Body of pancreas (tissue), 4 donors: Measurements from ENCODE around the gene FADS1.

Experiments used
- POLR2A ChIP-seq, 3 donors: fragments of 450-650 bp; IDR thresholded peaks; one replicate each; pipeline ENCODE4 v1.6.1; 2016; ENCODE audit warnings: antibody characterized with exemption in 3 of 3, mild to moderate bottlenecking in 2 of 3
- TF ChIP-seq, protein P1 (sequence below), 7 experiments: fragments of 450-650 bp in 4 of 7; fragments of 200-600 bp in 3 of 7; sonication (generic) in 3 of 7; IDR thresholded peaks; one replicate each; pipeline ENCODE4 v1.5.1; 2016 to 2019; ENCODE audit warnings: antibody characterized with exemption in 7 of 7

GRCh38 chr11:61802605-61803004, 14.2 kb downstream of the FADS1 start:
- no peak for TF ChIP-seq POLR2A (IDR thresholded peaks at IDR 0.05)
- TF ChIP-seq, protein P1, sequence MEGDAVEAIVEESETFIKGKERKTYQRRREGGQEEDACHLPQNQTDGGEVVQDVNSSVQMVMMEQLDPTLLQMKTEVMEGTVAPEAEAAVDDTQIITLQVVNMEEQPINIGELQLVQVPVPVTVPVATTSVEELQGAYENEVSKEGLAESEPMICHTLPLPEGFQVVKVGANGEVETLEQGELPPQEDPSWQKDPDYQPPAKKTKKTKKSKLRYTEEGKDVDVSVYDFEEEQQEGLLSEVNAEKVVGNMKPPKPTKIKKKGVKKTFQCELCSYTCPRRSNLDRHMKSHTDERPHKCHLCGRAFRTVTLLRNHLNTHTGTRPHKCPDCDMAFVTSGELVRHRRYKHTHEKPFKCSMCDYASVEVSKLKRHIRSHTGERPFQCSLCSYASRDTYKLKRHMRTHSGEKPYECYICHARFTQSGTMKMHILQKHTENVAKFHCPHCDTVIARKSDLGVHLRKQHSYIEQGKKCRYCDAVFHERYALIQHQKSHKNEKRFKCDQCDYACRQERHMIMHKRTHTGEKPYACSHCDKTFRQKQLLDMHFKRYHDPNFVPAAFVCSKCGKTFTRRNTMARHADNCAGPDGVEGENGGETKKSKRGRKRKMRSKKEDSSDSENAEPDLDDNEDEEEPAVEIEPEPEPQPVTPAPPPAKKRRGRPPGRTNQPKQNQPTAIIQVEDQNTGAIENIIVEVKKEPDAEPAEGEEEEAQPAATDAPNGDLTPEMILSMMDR (IDR thresholded peaks at IDR 0.05): no peak
